HCT116 (cell line): Measurements from ENCODE around the gene CCDC74B.

ENCODE experiments used
- EZH2phosphoT487 ChIP-seq: fragments of 200-600 bp; IDR thresholded peaks from 2 replicates; pipeline ENCODE4 v1.6.1; 2018; ENCODE audit warnings: antibody characterized with exemption, borderline replicate concordance
- POLR2A ChIP-seq: IDR thresholded peaks from 2 replicates; pipeline ENCODE4 v1.7.0; 2011; ENCODE audit warnings: borderline replicate concordance; ENCODE audit not compliant: insufficient read depth, insufficient read length; ENCODE audit errors: extremely low read depth
- RAD21 ChIP-seq: IDR thresholded peaks from 2 replicates; pipeline ENCODE4 v1.6.1; 2012; ENCODE audit warnings: low read depth, mild to moderate bottlenecking
- TCF7L2 ChIP-seq: IDR thresholded peaks from 2 replicates; pipeline ENCODE4 v1.7.0; 2011; ENCODE audit warnings: borderline replicate concordance, inconsistent platforms; ENCODE audit not compliant: insufficient read depth, insufficient read length; ENCODE audit errors: extremely low read depth
- YY1 ChIP-seq: IDR thresholded peaks from 2 replicates; pipeline ENCODE4 v1.6.1; 2011; ENCODE audit warnings: low read length, low read depth, moderate library complexity, mild to moderate bottlenecking; ENCODE audit not compliant: insufficient replicate concordance; ENCODE audit errors: extremely low read depth
- TF ChIP-seq, protein P1 (sequence below): IDR thresholded peaks from 2 replicates; pipeline ENCODE4 v1.6.1; 2012
- TF ChIP-seq, protein P2 (sequence below), 3 experiments: fragments of 200-600 bp in 1 of 3; sonication (generic) in 1 of 3; IDR thresholded peaks in 2 of 3; conservative IDR thresholded peaks in 1 of 3; 2 replicates each; pipeline ENCODE4 v1.5.1; 2012 to 2017; ENCODE audit warnings: low read depth in 2 of 3, low read length in 2 of 3, antibody characterized with exemption in 1 of 3, borderline replicate concordance in 1 of 3, control low read depth in 1 of 3, mild to moderate bottlenecking in 1 of 3, mixed read lengths in 1 of 3, mixed run types in 1 of 3, moderate library complexity in 1 of 3; ENCODE audit not compliant: insufficient read depth in 1 of 3
- TF ChIP-seq, protein P3 (sequence below): IDR thresholded peaks from 2 replicates; pipeline ENCODE4 v1.6.1; 2012; ENCODE audit warnings: low read depth

DNA sequence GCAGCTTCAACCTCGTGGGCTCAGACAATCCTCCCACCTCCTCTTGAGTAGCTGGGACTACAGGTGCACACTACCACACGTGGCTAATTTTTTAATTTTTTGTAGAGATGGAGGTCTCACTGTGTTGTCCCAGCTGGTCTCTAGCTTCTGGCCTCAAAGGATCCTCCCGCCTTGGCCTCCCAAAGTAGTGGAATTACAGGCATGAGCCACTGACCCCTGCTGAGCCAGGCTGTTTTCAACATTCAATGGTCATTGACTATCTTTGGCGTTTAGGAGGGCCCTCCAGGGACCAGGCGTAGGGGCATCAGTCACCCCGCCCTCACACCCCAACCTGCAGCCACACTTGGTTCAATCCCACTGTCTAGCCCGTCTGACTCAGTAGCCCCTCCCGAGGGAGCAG, 42.4 kb upstream of the CCDC74B start:
- TF ChIP-seq, protein P1, sequence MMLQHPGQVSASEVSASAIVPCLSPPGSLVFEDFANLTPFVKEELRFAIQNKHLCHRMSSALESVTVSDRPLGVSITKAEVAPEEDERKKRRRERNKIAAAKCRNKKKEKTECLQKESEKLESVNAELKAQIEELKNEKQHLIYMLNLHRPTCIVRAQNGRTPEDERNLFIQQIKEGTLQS, result no peak
- TF ChIP-seq RAD21 (no peak), YY1 (no peak), EZH2phosphoT487 (no peak), TCF7L2 (no peak), POLR2A (no peak)
- TF ChIP-seq, protein P2, sequence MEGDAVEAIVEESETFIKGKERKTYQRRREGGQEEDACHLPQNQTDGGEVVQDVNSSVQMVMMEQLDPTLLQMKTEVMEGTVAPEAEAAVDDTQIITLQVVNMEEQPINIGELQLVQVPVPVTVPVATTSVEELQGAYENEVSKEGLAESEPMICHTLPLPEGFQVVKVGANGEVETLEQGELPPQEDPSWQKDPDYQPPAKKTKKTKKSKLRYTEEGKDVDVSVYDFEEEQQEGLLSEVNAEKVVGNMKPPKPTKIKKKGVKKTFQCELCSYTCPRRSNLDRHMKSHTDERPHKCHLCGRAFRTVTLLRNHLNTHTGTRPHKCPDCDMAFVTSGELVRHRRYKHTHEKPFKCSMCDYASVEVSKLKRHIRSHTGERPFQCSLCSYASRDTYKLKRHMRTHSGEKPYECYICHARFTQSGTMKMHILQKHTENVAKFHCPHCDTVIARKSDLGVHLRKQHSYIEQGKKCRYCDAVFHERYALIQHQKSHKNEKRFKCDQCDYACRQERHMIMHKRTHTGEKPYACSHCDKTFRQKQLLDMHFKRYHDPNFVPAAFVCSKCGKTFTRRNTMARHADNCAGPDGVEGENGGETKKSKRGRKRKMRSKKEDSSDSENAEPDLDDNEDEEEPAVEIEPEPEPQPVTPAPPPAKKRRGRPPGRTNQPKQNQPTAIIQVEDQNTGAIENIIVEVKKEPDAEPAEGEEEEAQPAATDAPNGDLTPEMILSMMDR (IDR thresholded peaks at IDR 0.05 in 2 of 3, conservative IDR thresholded peaks at IDR 0.05 in 1 of 3; ENCODE audit: borderline replicate concordance in 1 of 3, insufficient read depth in 1 of 3, low read depth in 2 of 3, low read length in 2 of 3), result no peak
- TF ChIP-seq, protein P3, sequence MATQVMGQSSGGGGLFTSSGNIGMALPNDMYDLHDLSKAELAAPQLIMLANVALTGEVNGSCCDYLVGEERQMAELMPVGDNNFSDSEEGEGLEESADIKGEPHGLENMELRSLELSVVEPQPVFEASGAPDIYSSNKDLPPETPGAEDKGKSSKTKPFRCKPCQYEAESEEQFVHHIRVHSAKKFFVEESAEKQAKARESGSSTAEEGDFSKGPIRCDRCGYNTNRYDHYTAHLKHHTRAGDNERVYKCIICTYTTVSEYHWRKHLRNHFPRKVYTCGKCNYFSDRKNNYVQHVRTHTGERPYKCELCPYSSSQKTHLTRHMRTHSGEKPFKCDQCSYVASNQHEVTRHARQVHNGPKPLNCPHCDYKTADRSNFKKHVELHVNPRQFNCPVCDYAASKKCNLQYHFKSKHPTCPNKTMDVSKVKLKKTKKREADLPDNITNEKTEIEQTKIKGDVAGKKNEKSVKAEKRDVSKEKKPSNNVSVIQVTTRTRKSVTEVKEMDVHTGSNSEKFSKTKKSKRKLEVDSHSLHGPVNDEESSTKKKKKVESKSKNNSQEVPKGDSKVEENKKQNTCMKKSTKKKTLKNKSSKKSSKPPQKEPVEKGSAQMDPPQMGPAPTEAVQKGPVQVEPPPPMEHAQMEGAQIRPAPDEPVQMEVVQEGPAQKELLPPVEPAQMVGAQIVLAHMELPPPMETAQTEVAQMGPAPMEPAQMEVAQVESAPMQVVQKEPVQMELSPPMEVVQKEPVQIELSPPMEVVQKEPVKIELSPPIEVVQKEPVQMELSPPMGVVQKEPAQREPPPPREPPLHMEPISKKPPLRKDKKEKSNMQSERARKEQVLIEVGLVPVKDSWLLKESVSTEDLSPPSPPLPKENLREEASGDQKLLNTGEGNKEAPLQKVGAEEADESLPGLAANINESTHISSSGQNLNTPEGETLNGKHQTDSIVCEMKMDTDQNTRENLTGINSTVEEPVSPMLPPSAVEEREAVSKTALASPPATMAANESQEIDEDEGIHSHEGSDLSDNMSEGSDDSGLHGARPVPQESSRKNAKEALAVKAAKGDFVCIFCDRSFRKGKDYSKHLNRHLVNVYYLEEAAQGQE, result no peak
